ENCODE measurements around the gene PKP3. TPM values are rescaled to one million over a fixed set of nuclear protein-coding genes. Genes with fewer than 3 reads are reported as not detected.

The PKP3 gene
- total and polyA plus RNA-seq, 9 of the 15 experiments (the other 6 are each of a cell fraction or from before 2014, with no cell fraction given) = 0.11 to 110 (median 30.7) TPM

DNA sequence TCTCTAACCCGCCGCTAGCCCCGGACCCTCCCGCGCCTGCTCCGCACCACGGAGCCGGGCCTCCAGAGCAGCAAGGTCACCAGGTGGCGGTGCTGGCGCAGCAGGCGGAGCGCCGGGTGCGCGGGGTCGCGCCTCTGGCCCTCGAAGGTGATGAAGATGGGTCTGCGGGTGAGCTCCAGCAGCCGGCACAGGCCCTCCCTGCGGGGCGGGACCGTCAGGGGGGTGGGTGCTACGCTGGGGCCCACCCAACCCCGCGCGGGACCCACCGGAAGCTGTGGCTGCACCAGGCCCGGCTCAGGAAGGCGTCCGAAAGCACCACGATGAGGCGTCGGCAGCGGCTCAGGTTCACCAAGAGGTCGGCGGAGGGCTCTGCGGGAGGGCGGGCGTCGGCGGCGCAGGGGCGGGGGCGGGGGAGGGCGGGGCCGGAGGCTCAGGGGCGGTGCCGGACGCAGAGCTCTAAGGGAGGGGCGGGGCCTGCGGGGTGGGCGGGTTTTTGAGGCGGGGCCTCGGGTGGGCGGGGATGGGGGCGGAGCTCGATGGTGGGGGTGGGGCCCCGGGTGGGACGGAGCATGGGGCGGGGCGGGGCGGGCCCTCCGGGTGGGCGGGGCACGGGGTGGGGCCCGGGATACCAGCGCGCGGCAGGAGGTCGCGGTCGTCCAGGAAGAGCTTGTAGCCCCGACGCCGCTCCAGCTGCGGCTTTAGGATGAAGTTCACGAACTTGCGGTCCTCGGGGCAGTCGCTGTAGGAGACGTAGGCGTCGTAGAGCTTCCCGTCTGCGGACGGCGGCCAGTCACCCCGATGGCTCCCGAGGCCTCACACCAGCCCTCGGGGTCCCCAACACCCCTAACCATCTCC lies 13.0 kb downstream of the PKP3 start (continued):
- TF ChIP-seq, protein P1, sequence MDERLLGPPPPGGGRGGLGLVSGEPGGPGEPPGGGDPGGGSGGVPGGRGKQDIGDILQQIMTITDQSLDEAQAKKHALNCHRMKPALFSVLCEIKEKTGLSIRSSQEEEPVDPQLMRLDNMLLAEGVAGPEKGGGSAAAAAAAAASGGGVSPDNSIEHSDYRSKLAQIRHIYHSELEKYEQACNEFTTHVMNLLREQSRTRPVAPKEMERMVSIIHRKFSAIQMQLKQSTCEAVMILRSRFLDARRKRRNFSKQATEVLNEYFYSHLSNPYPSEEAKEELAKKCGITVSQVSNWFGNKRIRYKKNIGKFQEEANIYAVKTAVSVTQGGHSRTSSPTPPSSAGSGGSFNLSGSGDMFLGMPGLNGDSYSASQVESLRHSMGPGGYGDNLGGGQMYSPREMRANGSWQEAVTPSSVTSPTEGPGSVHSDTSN (CRISPR knock-in tag; IDR thresholded peaks at IDR 0.05; ENCODE audit: low read depth) = no peak
- TF ChIP-seq, protein P1 (tag; conservative IDR thresholded peaks at IDR 0.05; ENCODE audit: low read depth) = no peak
- TF ChIP-seq NBN (IDR thresholded peaks at IDR 0.05; ENCODE audit: low read depth) = peak; percentile 43; the same call in 1 of the 2 replicates
- no peak for TF ChIP-seq ZNF57 (CRISPR knock-in tag; IDR thresholded peaks at IDR 0.05)
- TF ChIP-seq RBBP5 (IDR thresholded peaks at IDR 0.05; ENCODE audit: borderline replicate concordance, insufficient read depth, low read length, poor library complexity, severe bottlenecking) = peak; percentile 64
- TF ChIP-seq POLR2G (IDR thresholded peaks at IDR 0.05; ENCODE audit: low read depth, low read length) = peak; percentile 81
- peak; percentile 17 for TF ChIP-seq KDM2B (CRISPR knock-in tag; IDR thresholded peaks at IDR 0.05)
- TF ChIP-seq OTX1 (CRISPR knock-in tag; IDR thresholded peaks at IDR 0.05) = no peak
- TF ChIP-seq, protein P2, sequence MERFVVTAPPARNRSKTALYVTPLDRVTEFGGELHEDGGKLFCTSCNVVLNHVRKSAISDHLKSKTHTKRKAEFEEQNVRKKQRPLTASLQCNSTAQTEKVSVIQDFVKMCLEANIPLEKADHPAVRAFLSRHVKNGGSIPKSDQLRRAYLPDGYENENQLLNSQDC (CRISPR knock-in tag; IDR thresholded peaks at IDR 0.05) = no peak
- TF ChIP-seq, protein P3, sequence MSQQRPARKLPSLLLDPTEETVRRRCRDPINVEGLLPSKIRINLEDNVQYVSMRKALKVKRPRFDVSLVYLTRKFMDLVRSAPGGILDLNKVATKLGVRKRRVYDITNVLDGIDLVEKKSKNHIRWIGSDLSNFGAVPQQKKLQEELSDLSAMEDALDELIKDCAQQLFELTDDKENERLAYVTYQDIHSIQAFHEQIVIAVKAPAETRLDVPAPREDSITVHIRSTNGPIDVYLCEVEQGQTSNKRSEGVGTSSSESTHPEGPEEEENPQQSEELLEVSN (IDR thresholded peaks at IDR 0.05; ENCODE audit: borderline replicate concordance in 1 of 2, extremely low read depth in 1 of 2, insufficient read depth in 1 of 2, insufficient read length in 1 of 2, low read depth in 1 of 2, low read length in 1 of 2, poor library complexity in 1 of 2, severe bottlenecking in 1 of 2) = peak; percentile 72 to 94
- TF ChIP-seq, protein P4, sequence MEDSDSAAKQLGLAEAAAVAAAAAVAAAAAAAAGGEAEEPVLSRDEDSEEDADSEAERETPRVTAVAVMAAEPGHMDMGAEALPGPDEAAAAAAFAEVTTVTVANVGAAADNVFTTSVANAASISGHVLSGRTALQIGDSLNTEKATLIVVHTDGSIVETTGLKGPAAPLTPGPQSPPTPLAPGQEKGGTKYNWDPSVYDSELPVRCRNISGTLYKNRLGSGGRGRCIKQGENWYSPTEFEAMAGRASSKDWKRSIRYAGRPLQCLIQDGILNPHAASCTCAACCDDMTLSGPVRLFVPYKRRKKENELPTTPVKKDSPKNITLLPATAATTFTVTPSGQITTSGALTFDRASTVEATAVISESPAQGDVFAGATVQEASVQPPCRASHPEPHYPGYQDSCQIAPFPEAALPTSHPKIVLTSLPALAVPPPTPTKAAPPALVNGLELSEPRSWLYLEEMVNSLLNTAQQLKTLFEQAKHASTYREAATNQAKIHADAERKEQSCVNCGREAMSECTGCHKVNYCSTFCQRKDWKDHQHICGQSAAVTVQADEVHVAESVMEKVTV (CRISPR knock-in tag; IDR thresholded peaks at IDR 0.05) = no peak
- TF ChIP-seq, protein P5, sequence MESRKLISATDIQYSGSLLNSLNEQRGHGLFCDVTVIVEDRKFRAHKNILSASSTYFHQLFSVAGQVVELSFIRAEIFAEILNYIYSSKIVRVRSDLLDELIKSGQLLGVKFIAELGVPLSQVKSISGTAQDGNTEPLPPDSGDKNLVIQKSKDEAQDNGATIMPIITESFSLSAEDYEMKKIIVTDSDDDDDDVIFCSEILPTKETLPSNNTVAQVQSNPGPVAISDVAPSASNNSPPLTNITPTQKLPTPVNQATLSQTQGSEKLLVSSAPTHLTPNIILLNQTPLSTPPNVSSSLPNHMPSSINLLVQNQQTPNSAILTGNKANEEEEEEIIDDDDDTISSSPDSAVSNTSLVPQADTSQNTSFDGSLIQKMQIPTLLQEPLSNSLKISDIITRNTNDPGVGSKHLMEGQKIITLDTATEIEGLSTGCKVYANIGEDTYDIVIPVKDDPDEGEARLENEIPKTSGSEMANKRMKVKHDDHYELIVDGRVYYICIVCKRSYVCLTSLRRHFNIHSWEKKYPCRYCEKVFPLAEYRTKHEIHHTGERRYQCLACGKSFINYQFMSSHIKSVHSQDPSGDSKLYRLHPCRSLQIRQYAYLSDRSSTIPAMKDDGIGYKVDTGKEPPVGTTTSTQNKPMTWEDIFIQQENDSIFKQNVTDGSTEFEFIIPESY (CRISPR knock-in tag; IDR thresholded peaks at IDR 0.05) = peak; percentile 50; the same call in 1 of the 2 replicates
- TF ChIP-seq ESRRA (IDR thresholded peaks at IDR 0.05; ENCODE audit: borderline replicate concordance, low read depth) = peak; percentile 87
- TF ChIP-seq, protein P6, sequence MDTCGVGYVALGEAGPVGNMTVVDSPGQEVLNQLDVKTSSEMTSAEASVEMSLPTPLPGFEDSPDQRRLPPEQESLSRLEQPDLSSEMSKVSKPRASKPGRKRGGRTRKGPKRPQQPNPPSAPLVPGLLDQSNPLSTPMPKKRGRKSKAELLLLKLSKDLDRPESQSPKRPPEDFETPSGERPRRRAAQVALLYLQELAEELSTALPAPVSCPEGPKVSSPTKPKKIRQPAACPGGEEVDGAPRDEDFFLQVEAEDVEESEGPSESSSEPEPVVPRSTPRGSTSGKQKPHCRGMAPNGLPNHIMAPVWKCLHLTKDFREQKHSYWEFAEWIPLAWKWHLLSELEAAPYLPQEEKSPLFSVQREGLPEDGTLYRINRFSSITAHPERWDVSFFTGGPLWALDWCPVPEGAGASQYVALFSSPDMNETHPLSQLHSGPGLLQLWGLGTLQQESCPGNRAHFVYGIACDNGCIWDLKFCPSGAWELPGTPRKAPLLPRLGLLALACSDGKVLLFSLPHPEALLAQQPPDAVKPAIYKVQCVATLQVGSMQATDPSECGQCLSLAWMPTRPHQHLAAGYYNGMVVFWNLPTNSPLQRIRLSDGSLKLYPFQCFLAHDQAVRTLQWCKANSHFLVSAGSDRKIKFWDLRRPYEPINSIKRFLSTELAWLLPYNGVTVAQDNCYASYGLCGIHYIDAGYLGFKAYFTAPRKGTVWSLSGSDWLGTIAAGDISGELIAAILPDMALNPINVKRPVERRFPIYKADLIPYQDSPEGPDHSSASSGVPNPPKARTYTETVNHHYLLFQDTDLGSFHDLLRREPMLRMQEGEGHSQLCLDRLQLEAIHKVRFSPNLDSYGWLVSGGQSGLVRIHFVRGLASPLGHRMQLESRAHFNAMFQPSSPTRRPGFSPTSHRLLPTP (IDR thresholded peaks at IDR 0.05; ENCODE audit: borderline replicate concordance, extremely low read depth, insufficient read length) = no peak

Measured in K562 (cell line).